PC-3 (cell line): Measurements from ENCODE around the gene TMEM127. TPM values are rescaled to one million over a fixed set of nuclear protein-coding genes. Genes with fewer than 3 reads are reported as not detected.
A peak's percentile ranks its signal among the peaks of the same experiment; 100 is the strongest.

Experiments used
- ATAC-seq: fragments of 200-7000 bp; cut with Tn5 transposase; 2 replicates; pipeline ENCODE4 v1.9.1; 2020; ENCODE audit warnings: mild to moderate bottlenecking, moderate library complexity
- BruUV-seq: library from RNA; stranded (reverse); fragments of 400-500 nt; replicated peaks from 2 replicates; lab custom pipeline; 2021; lab: Mats Ljungman, UMichigan
- CTCF ChIA-PET: fragments of 300-600 bp; sonication (Branson Sonifier 250); formaldehyde crosslinking; loops from one replicate; lab custom pipeline; 2022; ENCODE audit warnings: antibody characterized with exemption; lab: Charles Lee
- POLR2A ChIA-PET: fragments of 300-600 bp; sonication (Branson Sonifier 250); formaldehyde crosslinking; loops from one replicate; lab custom pipeline; 2022; ENCODE audit warnings: antibody characterized with exemption; ENCODE audit not compliant: unreplicated experiment; lab: Charles Lee
- DNase-seq: peaks from one replicate; pipeline ENCODE4 v3.0.0-alpha.2; 2015
- H2AFZ ChIP-seq: fragments of 300-600 bp; sonication (generic); 2 replicates; pipeline ENCODE4 v1.6.0; 2016; ENCODE audit warnings: antibody characterized with exemption, low read length
- H3F3A ChIP-seq: fragments of 300-600 bp; sonication (generic); one replicate; pipeline ENCODE4 v1.6.0; 2017; ENCODE audit warnings: antibody characterized with exemption, low read length, control low read depth, mild to moderate bottlenecking; ENCODE audit not compliant: unreplicated experiment
- H3K27ac ChIP-seq: fragments of 300-600 bp; sonication (generic); 2 replicates; pipeline ENCODE4 v1.5.1; 2016; ENCODE audit warnings: mild to moderate bottlenecking, low read length
- H3K27me3 ChIP-seq: fragments of 300-600 bp; sonication (generic); 2 replicates; pipeline ENCODE4 v1.6.1; 2016; ENCODE audit warnings: low read length, mixed read lengths
- H3K36me3 ChIP-seq: fragments of 300-600 bp; sonication (generic); 2 replicates; pipeline ENCODE4 v1.6.1; 2016; ENCODE audit warnings: low read depth, mixed run types, low read length, mixed read lengths
- H3K4me1 ChIP-seq: fragments of 300-600 bp; sonication (generic); 2 replicates; pipeline ENCODE4 v1.5.1; 2016; ENCODE audit warnings: low read length; ENCODE audit not compliant: insufficient read depth
- H3K4me2 ChIP-seq: fragments of 300-600 bp; sonication (generic); 2 replicates; pipeline ENCODE4 v1.6.0; 2016; ENCODE audit warnings: low read length
- H3K4me3 ChIP-seq: fragments of 300-600 bp; sonication (generic); 2 replicates; pipeline ENCODE4 v1.5.1; 2016; ENCODE audit warnings: mild to moderate bottlenecking, low read length, mixed read lengths
- H3K79me2 ChIP-seq: fragments of 300-600 bp; sonication (generic); 2 replicates; pipeline ENCODE4 v1.6.1; 2017; ENCODE audit warnings: low read length, mixed read lengths
- H3K9ac ChIP-seq: fragments of 300-600 bp; sonication (generic); 2 replicates; pipeline ENCODE4 v1.6.0; 2016; ENCODE audit warnings: mild to moderate bottlenecking, low read length
- H3K9me2 ChIP-seq: fragments of 300-600 bp; sonication (generic); replicated peaks from 2 replicates; pipeline ENCODE4 v1.6.1; 2016; ENCODE audit warnings: mixed run types, low read length, mixed read lengths
- H3K9me3 ChIP-seq: fragments of 300-600 bp; sonication (generic); 2 replicates; pipeline ENCODE4 v1.6.1; 2016; ENCODE audit warnings: low read length, mixed read lengths
- H4K20me1 ChIP-seq: fragments of 300-600 bp; sonication (generic); 2 replicates; pipeline ENCODE4 v1.6.1; 2016; ENCODE audit warnings: low read length, mixed read lengths
- EZH2 ChIP-seq: fragments of 300-600 bp; sonication (generic); IDR thresholded peaks from one replicate; pipeline ENCODE4 v1.6.1; 2017; ENCODE audit warnings: antibody characterized with exemption, mild to moderate bottlenecking, low read length; ENCODE audit not compliant: unreplicated experiment
- EZH2phosphoT487 ChIP-seq: fragments of 300-600 bp; sonication (generic); IDR thresholded peaks from 2 replicates; pipeline ENCODE4 v1.6.1; 2018; ENCODE audit warnings: mild to moderate bottlenecking, antibody characterized with exemption, low read length, borderline replicate concordance
- intact Hi-C: fragments of 100-400 bp; cut with micrococcal nuclease; formaldehyde crosslinking; loops from 2 replicates; pipeline ENCODE4 v1.9.0; 2023
- total RNA-seq: library from RNA; depleted of rRNA; stranded (reverse); fragments of >200 nt; gene quantifications from 2 replicates; pipeline ENCODE4 v1.2.3, GENCODE V29; 2014
- TF ChIP-seq, protein P1 (sequence below): fragments of 300-600 bp; sonication (generic); conservative IDR thresholded peaks from 2 replicates; pipeline ENCODE4 v1.5.1; 2017; ENCODE audit warnings: antibody characterized with exemption, low read depth, mild to moderate bottlenecking, low read length

The TMEM127 gene
- total RNA-seq, 1 experiment from 2014 or later, result 31.9 TPM

DNA sequence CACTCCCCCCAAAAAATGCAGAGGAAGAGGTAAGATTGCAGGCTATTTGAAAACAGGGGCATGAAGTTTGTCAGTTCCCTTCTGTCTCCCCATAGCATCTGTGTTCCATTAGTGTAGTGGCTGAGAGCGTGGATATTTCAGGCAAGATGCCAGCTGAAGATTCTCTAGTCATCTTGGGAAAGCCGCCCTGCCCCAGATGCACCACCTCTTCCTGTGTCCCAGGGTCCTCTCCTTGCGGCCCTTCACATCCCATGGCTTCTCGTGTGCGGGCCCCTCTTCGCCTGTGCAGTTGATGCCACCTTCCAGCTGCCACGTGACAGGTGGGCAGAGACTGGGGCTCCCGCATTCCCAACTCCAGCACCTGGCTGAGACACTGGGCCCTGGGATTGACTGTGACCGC lies 16.1 kb downstream of the TMEM127 start:
- Histone ChIP-seq H3K9me2 (no peaks in the 10 kb centered on the region), H2AFZ (no peak overlapping the region), H3F3A (no peaks in the 10 kb centered on the region), H4K20me1 (no peaks in the 10 kb centered on the region), H3K36me3 (peaks cover 12% of the 10 kb centered on the region), H3K4me1 (peaks cover 5% of the 10 kb centered on the region; the same call in 1 of the 2 replicates), H3K4me2 (no peak overlapping the region), H3K9ac (no peak overlapping the region), H3K27me3 (no peaks in the 10 kb centered on the region), H3K27ac (no peak overlapping the region), H3K79me2 (no peaks in the 10 kb centered on the region), H3K9me3 (no peaks in the 10 kb centered on the region), H3K4me3 (no peak overlapping the region)
- POLR2A ChIA-PET, result no interaction called here
- BruUV-seq, result no TSS peak
- CTCF ChIA-PET, result no interaction called here
- DNase-seq (no peak), ATAC-seq (no peak)
- no peak for TF ChIP-seq EZH2
- TF ChIP-seq, protein P1, sequence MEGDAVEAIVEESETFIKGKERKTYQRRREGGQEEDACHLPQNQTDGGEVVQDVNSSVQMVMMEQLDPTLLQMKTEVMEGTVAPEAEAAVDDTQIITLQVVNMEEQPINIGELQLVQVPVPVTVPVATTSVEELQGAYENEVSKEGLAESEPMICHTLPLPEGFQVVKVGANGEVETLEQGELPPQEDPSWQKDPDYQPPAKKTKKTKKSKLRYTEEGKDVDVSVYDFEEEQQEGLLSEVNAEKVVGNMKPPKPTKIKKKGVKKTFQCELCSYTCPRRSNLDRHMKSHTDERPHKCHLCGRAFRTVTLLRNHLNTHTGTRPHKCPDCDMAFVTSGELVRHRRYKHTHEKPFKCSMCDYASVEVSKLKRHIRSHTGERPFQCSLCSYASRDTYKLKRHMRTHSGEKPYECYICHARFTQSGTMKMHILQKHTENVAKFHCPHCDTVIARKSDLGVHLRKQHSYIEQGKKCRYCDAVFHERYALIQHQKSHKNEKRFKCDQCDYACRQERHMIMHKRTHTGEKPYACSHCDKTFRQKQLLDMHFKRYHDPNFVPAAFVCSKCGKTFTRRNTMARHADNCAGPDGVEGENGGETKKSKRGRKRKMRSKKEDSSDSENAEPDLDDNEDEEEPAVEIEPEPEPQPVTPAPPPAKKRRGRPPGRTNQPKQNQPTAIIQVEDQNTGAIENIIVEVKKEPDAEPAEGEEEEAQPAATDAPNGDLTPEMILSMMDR, result no peak
- no peak for TF ChIP-seq EZH2phosphoT487
- intact Hi-C loops, result no loop called here

DNA sequence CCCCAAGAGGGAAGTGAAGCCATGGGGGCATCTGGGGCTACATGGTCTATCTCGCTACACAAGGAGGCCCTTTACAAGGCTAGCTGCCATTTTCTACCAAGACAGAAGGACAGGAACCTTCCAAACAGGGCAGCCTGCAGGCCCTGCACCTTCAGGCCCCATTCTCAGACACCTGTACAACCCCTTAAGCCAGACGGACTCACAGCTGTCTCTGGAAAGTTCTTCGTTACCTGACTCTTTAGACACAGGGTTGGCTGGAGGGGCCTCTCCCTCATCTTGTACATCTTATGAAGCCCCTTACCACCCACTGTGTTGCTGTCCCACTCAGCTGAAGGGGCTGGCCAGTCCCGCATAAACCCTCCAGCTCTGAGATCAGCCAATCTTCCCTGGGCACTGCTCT lies 17.2 kb downstream of the TMEM127 start:
- Histone ChIP-seq H3K4me2 (no peak overlapping the region), H3K36me3 (peaks cover 6% of the 10 kb centered on the region), H3K9ac (no peak overlapping the region), H3K79me2 (no peaks in the 10 kb centered on the region), H4K20me1 (no peaks in the 10 kb centered on the region), H3K27me3 (no peaks in the 10 kb centered on the region), H2AFZ (no peak overlapping the region), H3K9me3 (no peaks in the 10 kb centered on the region), H3K4me1 (peaks cover 5% of the 10 kb centered on the region; the same call in 1 of the 2 replicates), H3K9me2 (no peaks in the 10 kb centered on the region), H3K4me3 (no peak overlapping the region), H3K27ac (no peak overlapping the region), H3F3A (no peaks in the 10 kb centered on the region)
- ATAC-seq (no peak), DNase-seq (no peak)
- intact Hi-C loops, result no loop called here
- no peak for TF ChIP-seq EZH2
- ChIA-PET POLR2A (no interaction called here), CTCF (no interaction called here)
- TSS peak; percentile 15 for BruUV-seq

DNA sequence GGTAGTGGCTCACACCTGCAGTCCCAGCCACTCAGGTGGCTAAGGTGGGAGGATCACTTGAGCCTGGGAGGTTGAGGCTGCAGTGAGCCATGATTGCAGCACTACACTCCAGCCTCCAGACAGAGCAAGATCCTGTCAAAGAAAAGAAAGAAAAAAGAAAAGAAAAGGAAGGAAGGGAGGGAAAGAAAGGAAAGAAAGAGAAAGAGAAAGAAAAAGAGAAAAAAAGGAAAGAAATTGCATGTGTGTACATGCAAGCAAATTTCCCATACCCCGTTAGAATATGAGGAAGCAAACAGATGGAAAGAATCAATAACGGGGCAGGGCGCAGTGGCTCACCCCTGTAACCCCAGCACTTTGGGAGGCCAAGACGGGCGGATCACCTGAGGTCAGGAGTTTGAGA lies 17.9 kb downstream of the TMEM127 start:
- Histone ChIP-seq H3K4me1 (peaks cover 5% of the 10 kb centered on the region; the same call in 1 of the 2 replicates), H3K4me3 (no peak overlapping the region), H3K9ac (no peak overlapping the region), H3K27me3 (no peaks in the 10 kb centered on the region), H2AFZ (no peak overlapping the region), H3K4me2 (no peak overlapping the region), H3K9me3 (no peaks in the 10 kb centered on the region), H4K20me1 (no peaks in the 10 kb centered on the region), H3K9me2 (no peaks in the 10 kb centered on the region), H3K36me3 (0 out of 2 replicates have a peak, but pooled peaks cover 4% of the 10 kb centered on the region), H3K79me2 (no peaks in the 10 kb centered on the region), H3F3A (no peaks in the 10 kb centered on the region), H3K27ac (no peak overlapping the region)
- DNase-seq (no peak), ATAC-seq (no peak)
- ChIA-PET POLR2A (no interaction called here), CTCF (no interaction called here)
- BruUV-seq, result no TSS peak
- TF ChIP-seq, protein P1, result no peak
- TF ChIP-seq EZH2phosphoT487 (no peak), EZH2 (no peak)
- intact Hi-C loops, result no loop called here
